Colonic mucosa (tissue), 4 donors: ENCODE measurements around the gene DEFB124. TPM values are rescaled to one million over a fixed set of nuclear protein-coding genes. Genes with fewer than 3 reads are reported as not detected.

ENCODE experiments used
- DNase-seq: peaks from one replicate; pipeline ENCODE4 v3.0.0-alpha.2; 2020
- H3K27ac ChIP-seq: fragments of 200-600 bp; one replicate; pipeline ENCODE4 v1.8.0; 2021
- H3K27me3 ChIP-seq: fragments of 200-600 bp; one replicate; pipeline ENCODE4 v1.8.0; 2021
- H3K36me3 ChIP-seq: fragments of 200-600 bp; one replicate; pipeline ENCODE4 v1.8.0; 2021
- H3K4me1 ChIP-seq: fragments of 200-600 bp; one replicate; pipeline ENCODE4 v1.8.0; 2021; ENCODE audit warnings: mild to moderate bottlenecking
- H3K4me3 ChIP-seq: fragments of 200-600 bp; one replicate; pipeline ENCODE4 v1.8.0; 2021
- H3K9ac ChIP-seq, 2 donors: one replicate each; pipeline ENCODE4 v1.7.0; 2013; ENCODE audit warnings: control low read depth in 2 of 2, low read depth in 2 of 2, low read length in 2 of 2
- H3K9me3 ChIP-seq: fragments of 200-600 bp; one replicate; pipeline ENCODE4 v1.8.0; 2021
- intact Hi-C: fragments of 100-400 bp; cut with DNase I; formaldehyde crosslinking; loops from one replicate; pipeline ENCODE4 v1.14.1; 2022
- total RNA-seq, 2 donors: library from RNA; stranded (reverse); fragmentation: NEBNext Ultra II Directional in 1 of 2; extraction: Animal tissue kit (Norgen Biotek cat#: 25700) in 1 of 2; gene quantifications; one replicate each; pipeline ENCODE4 v1.2.1, GENCODE V29; 2021
- TF ChIP-seq, protein P1 (sequence below): fragments of 200-600 bp; IDR thresholded peaks from one replicate; pipeline ENCODE4 v1.8.0; 2022; ENCODE audit warnings: antibody characterized with exemption, mild to moderate bottlenecking
- donor health status: healthy.
- donor health status: DM: no; HTN: no; CAD: no.
- donor health status: DM: no; HTN: no; CAD: no.

The DEFB124 gene
- total RNA-seq, 2 donors from 2014 or later: not detected

DNA sequence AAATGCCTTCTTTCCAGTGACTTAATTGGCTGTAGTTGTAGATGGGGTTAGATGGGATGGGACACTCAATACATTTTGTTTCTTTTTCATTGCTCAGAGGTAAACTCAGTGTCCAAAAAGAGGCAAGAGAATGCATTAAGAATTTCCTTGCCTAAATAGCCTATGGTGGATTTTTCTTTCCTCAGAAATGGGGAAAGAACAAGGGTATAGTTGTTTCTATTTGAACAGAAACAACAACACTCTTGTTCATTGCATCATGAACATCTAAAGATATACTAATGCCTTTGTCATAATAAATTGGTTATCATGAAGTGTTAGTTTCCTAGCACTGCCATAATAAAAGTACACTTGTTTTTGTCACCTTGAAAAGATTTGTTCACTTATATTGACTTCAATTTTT is 49.1 kb downstream of the DEFB124 start:
- TF ChIP-seq, protein P1, sequence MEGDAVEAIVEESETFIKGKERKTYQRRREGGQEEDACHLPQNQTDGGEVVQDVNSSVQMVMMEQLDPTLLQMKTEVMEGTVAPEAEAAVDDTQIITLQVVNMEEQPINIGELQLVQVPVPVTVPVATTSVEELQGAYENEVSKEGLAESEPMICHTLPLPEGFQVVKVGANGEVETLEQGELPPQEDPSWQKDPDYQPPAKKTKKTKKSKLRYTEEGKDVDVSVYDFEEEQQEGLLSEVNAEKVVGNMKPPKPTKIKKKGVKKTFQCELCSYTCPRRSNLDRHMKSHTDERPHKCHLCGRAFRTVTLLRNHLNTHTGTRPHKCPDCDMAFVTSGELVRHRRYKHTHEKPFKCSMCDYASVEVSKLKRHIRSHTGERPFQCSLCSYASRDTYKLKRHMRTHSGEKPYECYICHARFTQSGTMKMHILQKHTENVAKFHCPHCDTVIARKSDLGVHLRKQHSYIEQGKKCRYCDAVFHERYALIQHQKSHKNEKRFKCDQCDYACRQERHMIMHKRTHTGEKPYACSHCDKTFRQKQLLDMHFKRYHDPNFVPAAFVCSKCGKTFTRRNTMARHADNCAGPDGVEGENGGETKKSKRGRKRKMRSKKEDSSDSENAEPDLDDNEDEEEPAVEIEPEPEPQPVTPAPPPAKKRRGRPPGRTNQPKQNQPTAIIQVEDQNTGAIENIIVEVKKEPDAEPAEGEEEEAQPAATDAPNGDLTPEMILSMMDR: no peak

GRCh38 chr20:31418307-31418706 is 56.6 kb downstream of the DEFB124 start:
- Histone ChIP-seq H3K36me3 (no peaks in the 10 kb centered on the region), H3K27ac (no peak overlapping the region), H3K4me1 (no peaks in the 10 kb centered on the region), H3K4me3 (no peak overlapping the region), H3K9ac (no peak overlapping the region), H3K27me3 (no peaks in the 10 kb centered on the region), H3K9me3 (no peaks in the 10 kb centered on the region)
- TF ChIP-seq, protein P1: no peak
- DNase-seq: no peak
- intact Hi-C loops: no loop called here

More for the DNA sequence above, 49.1 kb downstream of the DEFB124 start:
- Histone ChIP-seq H3K9ac (no peak overlapping the region), H3K27me3 (no peaks in the 10 kb centered on the region), H3K9me3 (no peaks in the 10 kb centered on the region), H3K27ac (no peak overlapping the region), H3K4me3 (no peak overlapping the region), H3K36me3 (no peaks in the 10 kb centered on the region), H3K4me1 (no peaks in the 10 kb centered on the region)
- no peak for DNase-seq
- intact Hi-C loops: no loop called here

- Histone ChIP-seq H3K9me3 (no peaks in the 10 kb centered on the region), H3K27ac (no peak overlapping the region), H3K4me3 (no peak overlapping the region), H3K36me3 (no peaks in the 10 kb centered on the region), H3K9ac (no peak overlapping the region), H3K27me3 (no peaks in the 10 kb centered on the region), H3K4me1 (no peaks in the 10 kb centered on the region)
- DNase-seq: no peak
- intact Hi-C loops: no loop called here
- TF ChIP-seq, protein P1: no peak
These were observed 59.3 kb downstream of the DEFB124 start for GRCh38 chr20:31415653-31416052.

Other genes starting within 250 kb of the DEFB124 start
- gene DEFB115, start 217.5 kb downstream of the DEFB124 start, total RNA-seq: not detected
- gene DEFB116, start 166.5 kb downstream of the DEFB124 start, total RNA-seq: not detected
- gene DEFB118, start 106.5 kb downstream of the DEFB124 start, total RNA-seq: not detected
- not detected for gene DEFB119, start 84.5 kb downstream of the DEFB124 start, total RNA-seq
- not detected for gene DEFB121, start 68.9 kb downstream of the DEFB124 start, total RNA-seq
- not detected for gene DEFB123, start 34.5 kb downstream of the DEFB124 start, total RNA-seq
- under 1 TPM; 0.32 to 0.44 TPM for gene REM1, start 161 bp upstream of the DEFB124 start, total RNA-seq
- gene HM13, start 39.3 kb upstream of the DEFB124 start, total RNA-seq: 100 to 1,000 TPM; 107 to 179 TPM
- 100 to 1,000 TPM; 134 to 179 TPM for gene ID1, start 130.2 kb upstream of the DEFB124 start, total RNA-seq
- under 1 TPM in 1 of 2 donors, not detected in 1; 0.52 TPM for gene COX4I2, start 162.8 kb upstream of the DEFB124 start, total RNA-seq
- 10 to 100 TPM; 55.9 to 59.4 TPM for gene BCL2L1, start 247.7 kb upstream of the DEFB124 start, total RNA-seq